IMR-90 (cell line): ENCODE data around the gene NUP88.

Experiments
- MAFK ChIP-seq: IDR thresholded peaks from 2 replicates; pipeline ENCODE4 v1.6.1; 2012; ENCODE audit warnings: low read depth, low read length, improper control_type of control experiment
- MXI1 ChIP-seq: IDR thresholded peaks from 2 replicates; pipeline ENCODE4 v1.6.1; 2012; ENCODE audit warnings: low read depth, mild to moderate bottlenecking, low read length, moderate library complexity, borderline replicate concordance
- SMC3 ChIP-seq: fragments of 150-350 bp; IDR thresholded peaks from 2 replicates; pipeline ENCODE4 v1.6.1; 2016; ENCODE audit warnings: low read depth, mild to moderate bottlenecking, antibody characterized with exemption, low read length, moderate library complexity
- TF ChIP-seq, protein P1 (sequence below): conservative IDR thresholded peaks from 2 replicates; pipeline ENCODE4 v1.5.1; 2012; ENCODE audit warnings: mild to moderate bottlenecking, low read depth, low read length, improper control_type of control experiment

GRCh38 chr17:5380491-5381135, 38.8 kb downstream of the NUP88 start:
- TF ChIP-seq, protein P1, sequence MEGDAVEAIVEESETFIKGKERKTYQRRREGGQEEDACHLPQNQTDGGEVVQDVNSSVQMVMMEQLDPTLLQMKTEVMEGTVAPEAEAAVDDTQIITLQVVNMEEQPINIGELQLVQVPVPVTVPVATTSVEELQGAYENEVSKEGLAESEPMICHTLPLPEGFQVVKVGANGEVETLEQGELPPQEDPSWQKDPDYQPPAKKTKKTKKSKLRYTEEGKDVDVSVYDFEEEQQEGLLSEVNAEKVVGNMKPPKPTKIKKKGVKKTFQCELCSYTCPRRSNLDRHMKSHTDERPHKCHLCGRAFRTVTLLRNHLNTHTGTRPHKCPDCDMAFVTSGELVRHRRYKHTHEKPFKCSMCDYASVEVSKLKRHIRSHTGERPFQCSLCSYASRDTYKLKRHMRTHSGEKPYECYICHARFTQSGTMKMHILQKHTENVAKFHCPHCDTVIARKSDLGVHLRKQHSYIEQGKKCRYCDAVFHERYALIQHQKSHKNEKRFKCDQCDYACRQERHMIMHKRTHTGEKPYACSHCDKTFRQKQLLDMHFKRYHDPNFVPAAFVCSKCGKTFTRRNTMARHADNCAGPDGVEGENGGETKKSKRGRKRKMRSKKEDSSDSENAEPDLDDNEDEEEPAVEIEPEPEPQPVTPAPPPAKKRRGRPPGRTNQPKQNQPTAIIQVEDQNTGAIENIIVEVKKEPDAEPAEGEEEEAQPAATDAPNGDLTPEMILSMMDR: no peak
- TF ChIP-seq SMC3: no peak
- no peak for TF ChIP-seq MAFK
- no peak for TF ChIP-seq MXI1
